Right kidney (tissue), 1 donor: ENCODE results near the gene POLD3.
"Not testable (repeated sequence)": the region's sequence is repeated elsewhere in the genome, so short reads cannot be mapped to it uniquely, and the experiment has no call there.

Source experiments
- DNase-seq: peaks from one replicate; pipeline ENCODE4 v3.0.0-alpha.2; 2016

POLD3 gene

DNA sequence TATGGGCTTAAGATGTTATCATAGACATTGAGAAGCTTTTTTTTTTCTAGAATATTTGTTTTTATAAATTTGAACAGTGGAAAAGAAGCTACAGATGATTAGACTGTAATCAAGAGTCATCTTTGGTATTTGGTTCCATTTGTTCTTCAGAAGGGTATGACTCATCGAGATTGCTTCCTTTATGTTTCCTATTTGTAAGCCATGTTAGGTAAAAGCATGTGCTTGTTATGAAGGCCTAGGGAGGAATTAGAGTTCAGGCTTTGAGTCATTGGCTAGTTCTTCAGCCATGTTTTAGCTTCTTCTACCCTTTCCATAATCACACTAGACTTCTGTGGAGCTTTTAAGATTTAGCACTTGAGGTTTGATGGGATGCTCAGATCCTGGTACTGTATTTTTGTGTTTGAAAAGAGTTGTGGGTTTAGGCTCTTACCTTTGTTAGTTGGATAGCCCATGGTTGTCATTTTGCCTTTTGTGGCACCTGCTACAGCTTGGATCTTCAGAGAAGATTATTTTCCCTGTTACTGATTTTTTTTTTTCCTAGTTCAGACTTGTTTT lies 44.3 kb downstream of the POLD3 start:
- DNase-seq = no peak

DNA sequence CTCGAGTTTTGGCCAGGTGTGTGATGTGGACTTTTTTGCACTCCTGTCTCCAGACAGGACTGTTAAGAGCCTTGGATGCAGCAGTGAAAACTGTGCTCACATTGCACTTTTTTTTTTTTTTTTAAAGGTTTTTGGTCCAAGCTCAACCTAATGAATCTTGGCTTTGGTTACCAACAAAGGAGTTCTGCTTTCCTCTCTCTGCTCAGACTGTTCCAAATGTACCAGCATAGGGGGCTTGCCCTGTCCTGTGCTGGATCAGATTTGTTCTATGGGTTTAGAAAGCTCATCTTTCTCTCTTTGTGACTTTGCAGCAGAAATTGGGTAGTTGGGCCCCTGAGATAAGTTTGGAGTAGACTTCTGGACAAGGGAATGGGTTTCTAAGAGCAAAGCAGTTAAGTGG lies 45.3 kb downstream of the POLD3 start:
- DNase-seq = no peak

DNA sequence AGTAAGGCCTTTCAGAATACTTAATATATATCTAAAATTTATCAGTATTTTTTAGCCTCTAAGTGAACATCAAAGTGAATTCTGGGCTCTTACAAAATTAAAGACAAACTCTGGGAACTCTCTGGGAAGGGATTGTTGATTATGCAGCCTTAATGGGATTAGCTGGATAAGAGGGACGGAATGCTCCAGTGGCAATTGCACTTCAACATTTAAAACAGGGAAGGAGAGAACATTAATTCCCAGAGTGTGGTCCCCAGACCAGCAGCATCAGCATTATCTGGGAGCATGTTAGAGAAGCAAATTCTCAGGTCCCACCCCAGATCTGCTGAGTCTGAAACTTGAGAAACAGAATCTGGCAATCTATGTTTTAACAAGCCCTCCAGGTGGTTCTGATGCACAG lies 46.5 kb downstream of the POLD3 start:
- DNase-seq = no peak

DNA sequence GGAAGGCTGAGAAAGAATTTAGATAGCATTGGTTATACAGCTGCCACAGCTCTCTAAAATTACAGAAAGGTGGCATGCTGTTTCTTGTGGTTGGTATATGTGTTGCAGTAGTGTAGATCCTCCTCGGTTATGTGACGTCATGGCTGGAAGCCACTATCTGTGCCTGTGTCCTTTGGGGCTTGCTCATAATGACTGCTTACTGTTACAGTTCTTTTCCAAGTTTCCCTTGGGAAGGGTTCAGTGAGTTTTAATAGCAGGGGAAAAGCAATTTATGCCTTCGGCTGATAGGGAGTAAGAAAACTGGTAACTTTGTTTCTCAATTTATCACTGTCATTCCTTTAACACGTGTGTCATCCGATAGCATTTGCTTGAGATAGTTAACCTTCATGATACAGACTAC lies 47.2 kb downstream of the POLD3 start:
- DNase-seq = no peak

DNA sequence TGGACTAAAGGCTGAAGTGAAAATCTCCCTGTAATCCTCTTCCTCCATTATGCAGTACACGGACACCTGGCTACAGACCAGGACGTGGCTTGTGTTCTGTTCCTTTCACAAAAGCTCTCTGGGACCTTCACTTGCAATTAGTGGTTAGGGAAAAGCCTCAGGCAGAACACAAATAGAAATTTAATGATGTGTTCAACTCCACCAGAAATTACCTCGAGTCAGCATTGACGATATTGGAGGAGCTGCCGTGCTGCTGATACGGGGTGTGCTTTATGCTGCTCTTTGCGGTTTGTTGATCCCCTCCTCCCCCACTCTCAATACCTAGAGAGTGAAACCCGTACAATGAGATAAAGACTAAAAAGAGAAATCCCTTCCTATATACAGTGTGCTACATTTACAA lies 48.9 kb downstream of the POLD3 start:
- DNase-seq = no peak

DNA sequence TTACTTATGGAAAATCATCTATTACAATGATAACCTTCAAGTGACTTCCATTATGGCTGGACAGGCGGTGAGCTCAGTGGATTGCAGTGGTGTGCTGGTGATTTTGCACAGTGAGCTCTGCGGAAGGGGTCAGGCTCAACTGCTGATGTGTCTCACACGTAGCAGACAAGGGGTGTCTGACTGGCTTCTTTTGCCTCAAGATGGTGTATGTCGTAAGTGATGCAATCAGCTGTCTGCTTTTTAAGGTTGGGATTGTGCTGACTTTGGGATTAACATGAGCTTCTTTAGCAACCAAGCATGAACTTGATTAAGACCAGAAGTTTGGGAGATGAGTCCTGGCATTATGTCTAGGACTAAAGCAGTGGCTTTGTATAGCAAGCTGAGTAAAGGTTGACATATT lies 49.5 kb downstream of the POLD3 start:
- no peak for DNase-seq

DNA sequence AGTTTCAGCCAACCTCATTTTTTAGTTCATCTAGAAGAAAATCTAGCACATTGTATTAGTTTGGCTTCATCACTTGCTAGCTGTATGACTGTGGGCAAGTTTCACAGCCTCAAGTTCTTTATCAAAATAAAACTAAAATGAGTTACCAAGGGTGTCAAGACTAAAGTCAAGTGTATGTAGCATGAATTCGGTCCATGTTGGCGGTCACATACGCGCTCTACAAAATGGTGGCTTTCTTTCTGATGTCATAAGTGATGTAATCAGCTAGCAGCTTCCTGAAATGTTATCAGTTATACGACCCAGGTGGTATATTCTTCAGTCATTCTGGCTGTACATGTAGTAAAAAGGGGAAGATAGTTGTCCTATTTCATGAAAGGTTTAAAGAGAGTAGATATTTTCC lies 50.5 kb downstream of the POLD3 start:
- DNase-seq = no peak

DNA sequence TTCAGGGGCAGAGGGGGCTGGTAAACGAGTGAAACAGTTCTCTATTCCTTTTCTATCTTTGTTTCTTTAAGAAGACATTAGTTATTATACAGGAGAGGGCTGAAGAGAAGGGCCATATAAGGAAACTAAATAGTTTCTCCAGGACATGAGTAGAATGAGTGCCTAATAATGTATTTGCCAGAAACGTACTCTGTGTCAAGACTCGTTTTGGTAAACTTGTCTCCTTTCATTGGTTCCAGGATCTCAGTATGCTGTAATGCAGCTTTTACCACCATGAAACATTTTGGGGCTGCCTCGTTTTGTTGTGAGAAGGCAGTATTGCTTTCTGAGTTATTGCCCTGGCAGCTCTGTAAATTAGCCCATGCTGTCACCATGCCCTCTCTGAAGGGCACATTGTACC lies 51.7 kb downstream of the POLD3 start:
- no peak for DNase-seq

DNA sequence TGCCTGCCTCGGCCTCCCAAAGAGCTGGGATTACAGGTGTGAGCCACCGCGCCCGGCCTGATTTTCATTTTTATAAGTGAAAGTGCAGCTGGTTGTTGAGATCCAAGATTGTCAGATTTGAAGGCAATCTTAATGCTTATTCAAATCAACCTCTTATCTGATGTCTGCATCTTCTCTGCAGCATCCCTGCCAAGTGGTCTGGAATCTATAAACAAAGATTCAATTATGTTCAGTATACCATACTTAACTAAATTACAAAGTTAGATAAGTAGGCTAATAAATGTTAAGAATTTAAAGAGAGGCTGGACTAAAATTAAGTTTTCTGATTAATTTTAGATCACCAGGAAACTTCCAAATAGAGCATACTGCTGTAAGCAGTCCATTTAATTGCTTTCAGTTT lies 53.8 kb downstream of the POLD3 start:
- DNase-seq = no peak

DNA sequence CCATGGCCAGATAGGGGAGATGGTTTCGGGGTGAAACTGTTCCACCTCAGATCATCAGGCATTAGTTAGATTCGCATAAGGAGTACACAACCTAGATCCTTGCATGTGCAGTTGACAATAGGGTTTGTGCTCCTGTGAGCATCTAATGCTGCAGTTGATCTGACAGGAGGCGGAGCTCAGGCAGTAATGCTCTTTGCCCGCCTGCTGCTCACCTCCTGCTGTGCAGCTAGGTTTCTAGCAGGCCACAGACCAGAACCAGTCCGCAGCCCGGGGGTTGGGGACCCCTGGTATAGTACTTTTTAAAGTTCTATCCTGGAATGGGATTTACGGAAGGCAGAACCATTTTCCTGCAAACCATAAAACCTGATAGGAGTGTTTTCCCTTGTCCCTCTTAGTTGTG lies 54.6 kb downstream of the POLD3 start:
- no peak for DNase-seq

DNA sequence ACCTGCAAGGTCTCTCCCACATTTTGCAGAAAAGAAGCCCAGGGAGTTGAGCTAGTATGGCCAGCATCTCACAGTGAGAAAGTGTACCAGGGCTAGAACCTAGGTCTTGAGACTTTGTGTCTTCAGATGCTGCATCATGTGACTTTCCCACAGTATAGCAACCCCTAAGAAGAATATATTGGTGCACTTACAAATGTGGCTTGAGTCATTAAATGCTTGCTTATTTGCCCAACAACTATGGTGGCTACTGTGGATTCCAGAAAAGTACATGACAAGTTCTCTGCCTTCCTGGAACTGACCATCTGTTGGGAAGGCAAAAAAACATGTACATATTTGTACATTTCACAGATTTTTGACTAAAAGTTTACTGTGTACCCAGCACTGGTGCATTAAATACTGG lies 55.0 kb downstream of the POLD3 start:
- no peak for DNase-seq

DNA sequence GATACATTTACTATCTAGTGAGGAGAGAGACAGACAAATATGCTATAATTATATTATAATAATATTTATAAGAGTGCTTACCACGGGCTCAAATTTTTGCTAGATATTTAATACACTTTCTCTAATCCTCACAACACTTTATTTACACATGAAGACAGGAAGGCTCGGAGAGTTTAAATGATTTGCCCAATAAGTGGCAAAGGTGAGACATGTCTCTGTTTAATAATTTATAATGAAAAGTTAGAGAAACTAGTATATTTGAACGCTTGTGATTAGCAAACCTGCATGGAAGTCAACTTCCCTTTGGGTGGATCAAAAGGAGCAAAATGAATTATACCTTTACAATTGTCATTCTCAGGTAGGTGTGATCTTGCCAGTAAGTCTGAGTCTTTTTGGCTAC lies 55.4 kb downstream of the POLD3 start:
- DNase-seq = no peak

DNA sequence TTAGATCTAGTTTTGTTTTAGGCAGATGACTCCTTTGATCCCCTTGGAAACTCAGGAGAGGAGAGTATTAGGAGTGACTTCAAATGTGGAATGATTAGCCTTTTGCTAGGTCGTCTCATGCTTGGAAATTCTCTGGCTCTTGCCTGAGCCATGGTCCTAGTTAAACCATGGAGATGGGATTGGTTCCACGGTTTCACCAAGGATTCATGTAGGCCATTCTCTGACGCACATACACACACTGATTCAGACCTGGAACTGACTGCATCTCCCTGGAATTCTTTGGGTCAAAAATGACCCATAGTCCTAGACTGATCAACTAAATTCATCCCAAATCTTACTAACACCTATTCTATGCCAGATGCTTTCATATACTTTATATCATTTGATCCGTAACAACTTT lies 56.5 kb downstream of the POLD3 start:
- DNase-seq = no peak

DNA sequence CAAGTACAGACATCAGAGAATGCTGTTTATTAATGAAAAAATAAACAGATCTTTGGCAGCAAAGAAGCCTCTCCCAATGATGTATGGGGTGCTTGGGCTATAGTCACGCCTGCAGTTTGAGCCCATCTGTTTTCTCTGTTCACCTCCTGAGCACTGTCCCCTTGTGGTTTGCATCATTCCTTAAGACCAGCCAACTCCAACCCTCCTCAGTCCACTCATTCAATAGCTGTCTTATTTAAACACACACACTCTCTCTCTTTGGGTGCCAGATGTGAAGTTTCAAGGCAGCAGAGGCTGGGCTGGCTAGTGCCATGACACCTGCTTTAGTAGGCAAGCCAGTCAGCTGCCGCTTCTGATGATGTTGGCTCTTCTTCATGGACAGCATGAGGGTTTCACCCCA lies 58.1 kb downstream of the POLD3 start:
- DNase-seq = no peak

DNA sequence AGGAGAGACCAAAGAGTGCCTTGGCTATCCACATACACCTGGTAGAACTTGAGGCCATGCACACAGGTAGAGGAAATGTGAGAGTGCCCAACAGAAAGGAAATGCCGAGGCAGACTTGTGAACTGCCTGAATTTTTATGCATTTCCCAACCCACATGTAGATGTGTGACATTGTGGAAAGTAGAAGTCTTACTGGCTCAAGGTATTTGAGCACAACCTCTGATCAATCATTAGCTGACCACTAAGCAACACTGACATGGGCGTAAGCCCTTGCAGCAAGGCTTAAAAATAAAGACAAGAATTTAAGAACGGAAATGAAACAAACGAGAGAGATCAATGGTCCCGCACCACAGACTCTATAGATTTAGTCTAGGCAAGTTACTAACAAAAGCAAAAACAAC lies 62.6 kb downstream of the POLD3 start:
- no peak for DNase-seq

DNA sequence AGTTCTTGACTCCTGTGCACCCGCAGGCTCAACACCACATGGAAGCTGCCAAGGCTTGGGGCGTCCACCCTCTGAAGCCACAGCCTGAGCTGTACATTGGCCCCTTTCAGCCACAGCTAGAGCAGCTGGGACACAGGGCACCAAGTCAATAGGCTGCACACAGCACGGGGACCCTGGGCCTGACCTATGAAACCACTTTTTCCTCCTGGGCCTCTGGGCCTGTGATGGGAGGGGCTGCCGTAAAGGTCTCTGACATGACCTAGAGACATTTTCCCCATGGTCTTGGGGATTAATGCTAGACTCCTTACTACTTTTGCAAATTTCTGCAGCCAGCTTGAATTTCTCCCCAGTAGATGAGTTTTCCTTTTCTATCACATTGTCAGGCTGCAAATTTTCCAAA lies 66.7 kb downstream of the POLD3 start:
- not testable (repeated sequence) for DNase-seq

DNA sequence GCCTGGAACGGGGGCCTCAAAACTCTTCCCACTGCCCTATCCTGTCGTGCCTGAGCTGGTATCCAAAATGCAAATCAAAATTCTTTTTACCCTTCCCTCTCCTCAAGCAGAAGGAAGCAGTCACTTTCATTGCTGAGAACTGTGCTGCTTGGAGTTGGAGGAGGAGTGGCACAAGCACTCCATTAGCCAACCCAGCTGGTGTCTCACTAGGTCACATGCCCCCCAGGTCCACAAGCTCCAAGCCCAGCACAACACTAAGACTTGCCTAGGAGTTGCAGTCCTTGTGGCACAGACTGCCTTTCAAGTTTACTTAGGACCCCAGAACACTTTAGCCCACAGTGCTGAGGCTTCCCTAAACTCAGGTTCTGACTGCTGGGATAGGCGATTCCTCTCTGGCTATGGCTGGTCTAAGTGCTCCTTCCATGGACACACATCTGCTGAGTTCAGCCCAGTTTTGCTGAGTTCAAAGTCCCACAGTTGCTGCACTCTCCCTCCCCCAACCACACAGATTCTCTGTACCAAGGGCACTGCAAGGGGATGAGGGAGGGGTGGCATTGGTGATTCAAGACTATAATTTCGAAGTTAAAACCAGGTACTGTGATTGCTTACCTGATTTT lies 70.2 kb downstream of the POLD3 start:
- no peak for DNase-seq

DNA sequence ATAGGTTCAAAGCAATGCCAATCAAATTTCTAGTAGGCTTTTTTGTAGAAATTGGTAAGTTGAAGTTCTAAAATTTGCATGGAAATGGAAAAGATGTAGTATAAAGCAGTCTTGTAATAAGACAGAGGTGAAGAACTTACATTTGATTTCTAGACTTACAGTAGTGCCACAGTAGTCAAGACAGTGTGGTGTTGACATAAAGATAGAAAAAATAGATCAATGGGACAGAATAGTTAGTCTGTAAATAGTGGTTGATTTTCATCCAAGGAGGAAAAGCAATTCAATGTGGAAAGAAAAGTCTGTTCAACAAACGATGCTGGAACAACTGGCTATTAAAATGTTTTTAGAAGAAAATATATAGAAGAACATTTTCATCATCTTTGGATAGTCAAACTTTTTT lies 70.9 kb downstream of the POLD3 start:
- no peak for DNase-seq

DNA sequence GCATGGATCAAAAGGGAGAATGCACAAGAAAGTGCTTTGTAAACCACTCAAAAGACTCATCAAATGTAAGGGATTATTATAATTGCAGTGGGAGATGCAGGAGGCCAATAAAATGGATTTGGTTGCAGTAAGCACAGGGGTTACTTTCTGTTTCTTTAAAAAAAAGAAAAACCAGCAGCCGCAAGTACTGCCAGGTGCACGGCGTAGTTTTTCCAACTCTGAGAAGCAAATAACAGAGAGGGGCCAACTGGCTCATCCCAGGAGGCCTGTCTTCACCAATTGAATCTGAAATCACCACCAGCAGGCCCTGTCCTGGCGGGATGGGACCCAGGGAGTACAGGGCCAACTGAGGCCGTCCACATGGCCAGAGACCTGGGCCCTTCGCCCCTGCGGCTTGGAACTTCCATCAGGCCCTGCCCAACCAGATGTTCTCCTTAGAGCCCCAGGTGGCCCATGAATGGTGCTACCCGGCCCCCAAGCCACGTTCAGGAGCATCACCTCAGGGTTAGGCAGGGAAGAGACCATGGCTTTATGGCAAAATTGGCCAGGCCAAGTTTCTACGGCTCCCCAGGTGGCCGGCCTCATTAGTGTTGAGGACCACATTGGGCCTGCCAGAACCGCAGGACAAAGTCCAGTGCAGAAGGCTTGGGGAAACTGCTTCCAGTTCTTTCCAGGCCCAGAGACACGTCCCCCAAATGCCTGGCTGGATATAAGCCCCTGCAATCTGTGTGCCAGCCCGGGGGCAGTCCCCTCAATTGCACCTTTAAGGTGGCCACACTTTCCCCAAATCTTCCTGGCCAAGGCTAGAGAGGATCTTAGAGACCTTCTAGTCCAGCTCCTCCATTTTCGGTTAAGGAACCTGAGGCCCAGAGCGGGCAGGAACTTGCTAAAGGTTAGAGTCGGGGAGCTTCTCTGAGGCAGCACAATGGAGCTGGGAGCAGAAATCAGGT lies 77.1 kb downstream of the POLD3 start:
- DNase-seq = no peak

DNA sequence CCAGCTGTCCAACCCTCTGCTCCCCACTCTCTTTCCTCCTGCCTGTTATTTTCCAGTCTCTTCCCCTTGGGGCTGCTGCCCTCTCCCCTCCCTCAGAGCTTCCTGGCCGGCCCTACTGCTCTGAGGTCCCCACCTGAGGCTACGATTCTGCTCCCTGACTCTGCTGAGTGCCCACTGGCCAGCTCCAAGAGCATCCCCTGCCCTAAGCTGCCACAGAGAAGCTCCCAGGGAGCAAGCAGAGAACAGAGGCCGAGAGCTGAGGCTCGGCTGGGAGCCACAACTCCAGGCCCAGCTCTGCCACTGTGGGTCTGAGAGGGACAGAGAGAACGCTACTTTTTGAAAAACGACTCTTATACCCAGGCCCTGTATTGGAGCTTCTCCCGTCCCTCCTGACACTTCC lies 77.8 kb downstream of the POLD3 start:
- DNase-seq = no peak

DNA sequence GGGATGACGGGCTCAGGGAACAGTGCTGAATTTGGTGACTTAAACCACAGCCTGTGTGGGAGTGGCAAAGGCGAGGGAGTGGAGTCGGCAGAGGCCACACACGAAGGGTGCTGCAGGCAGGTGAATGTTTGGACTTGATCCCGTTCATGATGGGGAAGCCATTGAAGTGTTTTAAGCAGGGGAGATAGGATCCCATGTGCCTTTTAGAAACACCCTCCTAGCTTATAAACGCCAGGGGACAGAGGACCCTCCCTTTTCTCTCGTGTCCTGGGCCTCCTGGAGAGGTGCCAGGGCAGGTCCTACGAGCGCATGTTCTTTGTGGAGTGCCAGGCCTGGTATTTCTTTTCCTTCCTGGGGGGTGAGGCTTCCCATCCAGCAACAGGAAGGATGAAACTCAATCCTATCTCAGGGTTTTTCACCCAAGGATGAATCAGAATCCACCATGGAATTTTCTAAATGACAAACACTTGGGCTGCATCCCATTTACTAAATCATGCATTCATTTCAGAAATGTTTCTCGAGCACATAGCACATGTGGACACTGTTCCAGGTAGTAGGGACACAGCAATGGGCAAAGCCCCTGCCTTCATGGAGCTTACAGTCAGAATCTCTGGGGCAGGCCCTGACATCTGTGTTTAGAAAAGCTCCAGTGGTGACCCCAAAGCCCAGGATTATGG lies 79.3 kb downstream of the POLD3 start:
- DNase-seq = no peak

DNA sequence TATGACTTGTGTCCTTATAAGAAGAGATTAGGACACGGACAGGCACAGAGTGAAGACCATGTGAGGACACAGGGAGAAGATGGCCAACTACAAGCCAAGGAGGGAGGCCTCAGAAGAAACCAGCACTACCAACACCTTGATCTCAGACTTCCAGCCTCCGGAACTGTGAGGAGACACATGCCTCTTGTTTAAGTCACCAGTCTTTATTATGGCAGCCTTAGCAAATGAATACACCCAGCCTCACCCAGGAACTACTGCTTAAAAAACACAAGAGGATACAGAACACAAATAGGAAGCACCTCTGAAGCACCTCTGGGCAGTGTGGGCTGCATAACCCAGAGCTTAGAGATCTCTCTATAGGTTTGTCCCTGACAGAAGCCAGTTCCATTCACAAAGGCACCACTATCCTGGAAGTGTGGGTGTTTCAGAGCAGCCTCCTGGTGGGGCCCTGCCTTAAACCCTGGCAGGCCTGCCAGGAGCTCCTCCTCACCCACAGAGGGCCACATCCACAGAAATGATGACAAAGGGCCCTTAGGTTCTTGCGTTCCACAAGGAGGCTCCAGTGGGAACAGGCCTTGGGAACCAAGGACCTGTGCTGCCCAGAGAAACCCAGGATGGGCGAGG lies 80.1 kb downstream of the POLD3 start:
- no peak for DNase-seq
